ENCODE data around the gene SLC6A18.

Gene SLC6A18

GRCh38 chr5:1186351-1187233 is 38.6 kb upstream of the SLC6A18 start:
- no peak for DNase-seq (ENCODE audit: low read depth in 2 of 3, low spot score in 1 of 3)

DNA sequence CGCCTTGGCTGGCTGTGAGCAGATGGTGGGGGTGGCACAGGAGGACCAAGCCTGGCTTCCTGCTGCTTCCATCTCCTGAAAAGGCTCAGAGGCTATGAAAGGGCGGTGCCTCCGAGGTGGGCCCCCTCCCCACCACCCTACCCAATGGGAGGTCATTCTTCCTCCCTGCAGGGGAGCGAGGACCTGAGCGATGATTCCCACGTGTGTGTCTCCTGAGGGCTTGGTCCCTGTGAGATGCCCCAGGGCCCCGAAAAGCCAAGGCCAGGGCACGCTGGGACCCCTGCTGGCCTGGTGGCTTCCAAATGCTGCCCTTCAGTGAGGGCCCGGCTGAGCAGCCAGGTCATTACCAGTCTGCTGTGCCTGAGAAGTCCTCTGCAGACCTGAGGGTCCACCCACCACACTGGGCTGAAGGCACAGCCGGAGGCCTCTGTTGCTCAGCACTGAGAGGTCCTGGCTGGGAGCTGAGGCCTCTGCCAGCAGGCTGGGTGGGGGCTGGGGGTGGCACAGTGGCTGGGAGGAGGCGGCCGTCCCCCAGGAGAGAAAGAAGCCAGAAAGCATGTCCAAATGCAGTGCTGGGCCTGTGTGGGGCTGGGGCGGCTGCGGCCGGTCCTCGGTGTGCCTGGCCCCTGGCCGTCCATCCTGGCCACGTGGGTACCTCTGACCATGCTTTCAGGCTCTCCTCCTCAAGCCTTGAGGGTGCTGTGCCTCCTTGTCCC is 37.8 kb upstream of the SLC6A18 start:
- no peak for DNase-seq (ENCODE audit: low read depth in 2 of 3, low spot score in 1 of 3)

DNA sequence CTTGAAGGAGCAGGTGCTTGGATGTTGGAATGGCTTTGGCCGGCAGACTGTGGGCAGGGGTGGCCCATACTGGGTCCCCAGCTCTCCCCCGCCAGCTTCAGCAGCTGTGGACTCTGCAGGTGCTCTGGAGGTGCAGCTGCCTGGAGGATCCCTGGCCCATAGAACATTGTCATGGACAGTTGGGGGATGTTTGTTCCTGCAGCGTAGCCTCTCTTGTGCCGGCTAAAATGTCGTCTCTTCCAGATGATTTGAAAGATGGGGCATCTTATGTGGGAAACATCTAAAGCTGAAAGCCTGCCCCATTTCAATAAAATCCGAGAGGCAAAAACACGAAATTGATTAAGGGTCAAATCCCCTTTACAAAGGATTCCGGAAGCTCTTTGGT is 37.2 kb upstream of the SLC6A18 start:
- no peak for DNase-seq (ENCODE audit: low read depth in 2 of 3, low spot score in 1 of 3)

DNA sequence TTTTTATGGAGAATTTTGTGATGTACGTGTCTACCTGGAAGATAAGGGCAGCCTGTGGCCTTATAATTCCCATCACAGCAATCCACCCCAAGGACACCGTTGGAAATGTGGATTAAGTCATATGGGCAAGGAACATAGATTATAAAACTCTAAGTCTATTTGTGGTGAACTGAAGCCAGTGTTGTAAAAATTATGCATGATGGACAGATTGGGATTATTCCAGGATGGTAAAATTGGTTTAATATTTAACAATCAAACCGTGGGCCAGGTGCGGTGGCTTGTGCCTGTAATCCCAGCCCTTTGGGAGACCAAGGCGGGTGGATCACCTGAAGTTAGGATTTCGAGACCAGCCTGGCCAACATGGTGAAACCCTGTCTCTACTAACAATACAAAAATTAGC is 36.7 kb upstream of the SLC6A18 start:
- DNase-seq (ENCODE audit: low read depth in 2 of 3, low spot score in 1 of 3), result no peak

- no peak for DNase-seq (ENCODE audit: low read depth in 2 of 3, low spot score in 1 of 3)
Observed at GRCh38 chr5:1189269-1189668, 35.9 kb upstream of the SLC6A18 start.

- no peak for DNase-seq (ENCODE audit: low read depth in 2 of 3, low spot score in 1 of 3)
Observed at GRCh38 chr5:1190278-1190677, 34.9 kb upstream of the SLC6A18 start.

GRCh38 chr5:1190837-1191239 is 34.3 kb upstream of the SLC6A18 start:
- no peak for DNase-seq (ENCODE audit: low read depth in 2 of 3, low spot score in 1 of 3)

- DNase-seq (ENCODE audit: low read depth in 2 of 3, low spot score in 1 of 3), result no peak
Observed at GRCh38 chr5:1192971-1193590, 32.1 kb upstream of the SLC6A18 start.

GRCh38 chr5:1193591-1193985 is 31.6 kb upstream of the SLC6A18 start:
- DNase-seq (ENCODE audit: low read depth in 2 of 3, low spot score in 1 of 3), result no peak

GRCh38 chr5:1194378-1194777 is 30.8 kb upstream of the SLC6A18 start:
- no peak for DNase-seq (ENCODE audit: low read depth in 2 of 3, low spot score in 1 of 3)

DNA sequence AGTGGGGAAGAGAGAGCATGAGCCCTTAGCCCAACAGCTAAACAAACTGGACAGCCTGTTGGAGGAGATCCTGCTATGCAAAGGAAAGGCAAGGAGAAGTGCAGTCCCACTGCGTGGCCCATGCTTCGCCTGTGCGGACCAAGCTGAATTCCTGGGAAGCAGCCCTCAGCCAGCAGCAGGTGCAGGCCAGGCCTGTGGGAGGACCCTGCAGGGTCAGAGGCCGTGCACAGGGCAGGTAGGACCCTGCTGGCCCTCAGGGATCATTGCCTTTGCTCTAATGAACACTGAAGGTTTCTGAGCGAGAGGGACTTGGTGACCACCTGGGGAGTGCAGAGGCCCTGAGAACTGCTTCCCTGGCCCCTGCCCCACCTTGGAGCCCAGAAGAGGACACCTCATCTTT is 29.7 kb upstream of the SLC6A18 start:
- DNase-seq (ENCODE audit: low read depth in 2 of 3, low spot score in 1 of 3), result no peak

DNA sequence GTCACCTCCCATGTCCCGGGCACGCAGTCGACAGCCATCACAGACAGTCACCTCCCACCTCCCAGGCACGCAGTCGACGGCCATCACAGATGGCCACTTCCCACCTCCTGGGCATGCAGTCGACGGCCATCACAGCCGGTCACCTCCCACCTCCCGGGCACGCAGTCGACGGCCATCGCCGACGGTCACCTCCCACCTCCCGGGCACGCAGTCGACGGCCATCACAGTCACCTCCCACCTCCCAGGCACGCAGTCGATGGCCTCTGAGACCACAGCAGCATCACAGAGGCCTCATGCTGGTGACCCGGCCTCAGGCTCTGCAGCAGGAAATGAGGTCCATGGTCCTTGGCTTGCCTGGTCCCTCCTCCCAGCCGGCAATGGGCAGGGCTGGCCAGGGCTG is 29.3 kb upstream of the SLC6A18 start:
- DNase-seq (ENCODE audit: low read depth in 2 of 3, low spot score in 1 of 3), result no peak

DNA sequence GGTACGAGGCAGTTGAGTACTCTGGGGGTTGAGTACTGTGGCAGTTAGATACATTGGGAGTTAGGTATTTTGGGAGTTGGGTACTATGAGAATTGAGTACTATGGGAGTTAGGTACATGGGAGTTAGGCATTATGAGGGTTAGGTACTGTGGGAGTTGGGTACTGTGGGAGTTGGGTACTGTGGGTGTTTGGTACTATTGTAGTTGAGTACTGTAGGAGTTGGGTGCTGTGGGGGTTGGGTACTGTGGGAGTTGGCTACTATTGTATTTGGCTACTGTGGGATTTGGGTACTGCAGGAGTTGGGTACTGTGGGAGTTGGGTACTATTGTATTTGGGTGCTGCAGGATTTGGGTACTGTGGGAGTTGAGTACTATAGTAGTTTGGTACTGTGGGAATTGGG is 28.6 kb upstream of the SLC6A18 start:
- DNase-seq (ENCODE audit: low read depth in 2 of 3, low spot score in 1 of 3), result no peak

DNA sequence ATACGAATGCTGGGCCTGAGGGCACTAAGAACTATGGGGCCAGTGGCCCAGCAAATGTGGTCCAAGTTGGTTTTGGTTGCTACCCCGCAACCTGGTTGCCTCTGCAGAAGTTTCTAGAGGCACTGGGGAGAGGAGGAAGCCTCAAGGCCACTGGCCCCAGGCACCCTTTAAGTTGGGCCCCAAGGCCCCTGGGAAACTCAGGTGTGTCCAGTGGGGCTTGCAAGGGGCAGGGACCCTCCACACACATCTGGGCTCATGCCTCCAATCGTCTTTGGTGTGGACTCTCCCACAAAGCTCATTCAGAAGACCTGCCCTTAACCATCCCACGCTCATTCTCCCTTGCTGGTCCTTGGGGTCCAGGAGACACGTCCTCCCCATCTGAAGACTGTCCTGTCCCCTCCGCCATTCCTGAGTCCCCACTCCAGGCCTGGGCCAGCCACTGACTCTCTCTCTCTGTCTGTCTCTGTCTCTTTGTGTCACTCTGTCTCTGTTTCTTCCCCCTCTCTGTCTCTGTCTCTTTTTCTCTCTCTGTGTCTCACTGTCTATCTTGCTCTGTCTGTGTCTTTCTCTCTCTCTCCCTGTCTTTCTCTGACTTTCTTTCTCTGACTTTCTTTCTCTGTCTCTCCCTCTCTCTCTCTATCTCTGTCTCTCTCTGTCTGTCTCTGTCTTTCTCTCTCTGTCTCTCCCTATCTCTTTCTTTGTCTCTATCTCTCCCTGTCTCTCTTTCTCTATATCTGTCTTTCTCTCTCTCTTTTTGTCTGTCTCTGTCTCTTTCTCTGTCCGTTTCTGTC is 27.1 kb upstream of the SLC6A18 start:
- DNase-seq (ENCODE audit: low read depth in 2 of 3, low spot score in 1 of 3), result no peak

DNA sequence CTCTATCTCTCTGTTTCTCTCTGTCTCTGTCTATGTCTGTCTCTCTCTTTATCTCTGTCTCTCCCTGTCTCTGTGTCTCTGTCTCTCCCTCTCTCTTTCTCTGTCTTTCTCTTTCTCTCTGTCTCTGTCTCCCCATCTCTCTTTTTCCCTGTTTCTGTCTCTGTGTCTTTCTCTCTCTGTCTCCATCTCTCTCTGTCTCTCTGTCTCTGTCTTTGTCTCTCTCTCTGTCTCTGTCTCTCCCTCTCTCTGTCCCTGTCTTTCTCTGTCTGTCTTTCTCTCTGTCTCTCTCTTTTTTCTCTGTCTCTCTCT is 25.9 kb upstream of the SLC6A18 start:
- DNase-seq (ENCODE audit: low read depth in 2 of 3, low spot score in 1 of 3), result no peak

DNA sequence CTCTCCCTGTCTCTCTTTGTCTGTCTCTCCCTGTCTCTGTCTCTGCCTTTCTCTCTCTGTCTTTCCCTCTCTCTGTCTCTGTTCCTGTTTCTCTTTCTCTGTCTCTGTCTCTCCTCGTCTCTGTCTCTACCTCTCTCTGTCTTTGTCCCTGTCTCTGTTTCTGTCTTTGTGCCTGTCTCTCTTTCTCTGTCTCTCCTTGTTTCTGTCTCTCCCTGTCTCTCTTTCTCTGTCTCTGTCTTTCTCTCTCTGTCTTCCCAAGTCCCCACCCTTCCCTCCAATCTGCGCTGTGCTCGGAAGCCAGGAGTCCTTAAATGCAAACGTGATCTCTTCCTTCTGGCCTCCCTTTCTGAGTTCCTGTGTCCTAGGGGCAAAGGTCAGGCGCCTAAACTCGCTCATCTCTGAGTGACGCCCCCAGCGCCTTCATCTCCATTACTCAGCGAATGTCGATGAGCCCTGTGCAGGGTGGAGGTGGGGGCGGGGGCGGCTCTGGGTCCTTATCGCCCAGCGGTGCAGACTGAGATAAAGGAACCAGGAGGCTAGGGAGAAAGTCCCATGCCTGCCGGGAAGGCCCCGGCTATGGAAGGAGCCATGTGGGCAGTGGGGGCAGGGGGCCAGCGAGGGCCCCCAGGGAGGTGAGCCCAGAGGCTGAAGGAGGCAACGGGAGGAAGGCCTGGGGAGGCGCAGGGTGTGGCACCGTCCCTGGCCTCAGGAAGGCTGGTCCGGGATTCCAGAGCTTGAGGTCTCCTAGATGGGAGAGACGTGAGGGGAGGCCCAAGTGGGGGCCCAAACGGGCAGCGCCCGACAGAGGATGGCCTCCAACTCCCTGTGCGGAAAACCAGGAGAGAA is 25.3 kb upstream of the SLC6A18 start:
- DNase-seq (ENCODE audit: low read depth in 2 of 3, low spot score in 1 of 3), result no peak

- no peak for DNase-seq (ENCODE audit: low read depth in 2 of 3, low spot score in 1 of 3)
Observed at GRCh38 chr5:1200495-1201326, 24.5 kb upstream of the SLC6A18 start.

DNA sequence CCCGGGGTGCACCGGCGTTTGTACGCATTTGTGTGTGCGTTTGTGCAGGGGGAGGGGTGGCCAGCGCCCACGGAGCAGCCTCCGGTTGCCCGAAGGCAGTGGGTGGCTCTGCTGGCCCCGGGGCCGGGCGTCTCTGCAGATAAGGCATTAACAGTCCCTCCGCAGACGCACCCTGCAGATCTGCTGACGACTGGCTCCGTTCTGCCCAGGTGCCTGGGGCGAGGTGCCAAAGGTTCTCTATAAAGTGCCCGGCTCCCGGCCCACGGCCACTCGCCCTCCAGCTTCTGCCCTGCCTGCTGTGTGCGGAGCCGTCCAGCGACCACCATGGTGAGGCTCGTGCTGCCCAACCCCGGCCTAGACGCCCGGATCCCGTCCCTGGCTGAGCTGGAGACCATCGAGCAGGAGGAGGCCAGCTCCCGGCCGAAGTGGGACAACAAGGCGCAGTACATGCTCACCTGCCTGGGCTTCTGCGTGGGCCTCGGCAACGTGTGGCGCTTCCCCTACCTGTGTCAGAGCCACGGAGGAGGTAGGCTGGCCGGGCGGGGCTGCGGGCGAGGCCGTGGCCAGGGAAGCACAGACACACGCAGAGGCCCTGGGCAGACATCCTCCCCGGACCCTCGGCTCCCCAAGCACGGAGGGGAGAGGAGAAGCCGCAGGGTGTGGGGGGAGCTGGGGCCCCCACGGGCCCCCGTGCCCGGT is 23.7 kb upstream of the SLC6A18 start, which contains the start of gene SLC6A19:
TSS of gene SLC6A19 (plus strand) at position 269 of the 699 bp plus-strand sequence. CDS start at position 325, 56 bp downstream.
- no peak for DNase-seq (ENCODE audit: low read depth in 2 of 3, low spot score in 1 of 3)
